ENCODE measurements around the gene MORC1.

Gene MORC1

GRCh38 chr3:109045271-109046040, 72.5 kb downstream of the MORC1 start:
- FAIRE-seq = no peak
- no peak for DNase-seq (ENCODE audit: extremely low spot score, insufficient read length, low read depth)

GRCh38 chr3:109035082-109035481, 82.9 kb downstream of the MORC1 start:
- FAIRE-seq (no peak), DNase-seq (ENCODE audit: extremely low spot score, insufficient read length, low read depth) (no peak)

- no peak for FAIRE-seq
Observed at GRCh38 chr3:109033000-109033660, 84.8 kb downstream of the MORC1 start.

GRCh38 chr3:109028753-109029152, 89.2 kb downstream of the MORC1 start:
- no peak for DNase-seq (ENCODE audit: extremely low spot score, insufficient read length, low read depth)
- no peak for FAIRE-seq

More at GRCh38 chr3:109033000-109033660, 84.8 kb downstream of the MORC1 start:
- no peak for DNase-seq (ENCODE audit: extremely low spot score, insufficient read length, low read depth)

- FAIRE-seq (no peak), DNase-seq (ENCODE audit: extremely low spot score, insufficient read length, low read depth) (no peak)
Observed at GRCh38 chr3:109026821-109027220, 91.1 kb downstream of the MORC1 start.

- no peak for FAIRE-seq
- DNase-seq (ENCODE audit: extremely low spot score, insufficient read length, low read depth) = no peak
Observed at GRCh38 chr3:109025896-109026295, 92.0 kb downstream of the MORC1 start.

- DNase-seq (ENCODE audit: extremely low spot score, insufficient read length, low read depth) (peak; percentile 3), FAIRE-seq (peak; percentile 88)
Observed at GRCh38 chr3:109023656-109024254, 94.2 kb downstream of the MORC1 start.

- FAIRE-seq = no peak
- no peak for DNase-seq (ENCODE audit: extremely low spot score, insufficient read length, low read depth)
Observed at GRCh38 chr3:109023167-109023566, 94.8 kb downstream of the MORC1 start.

- no peak for FAIRE-seq
- no peak for DNase-seq (ENCODE audit: extremely low spot score, insufficient read length, low read depth)
Observed at GRCh38 chr3:109021556-109021955, 96.4 kb downstream of the MORC1 start.

GRCh38 chr3:109018828-109019227, 99.1 kb downstream of the MORC1 start:
- DNase-seq (ENCODE audit: extremely low spot score, insufficient read length, low read depth) (no peak), FAIRE-seq (no peak)

GRCh38 chr3:109005443-109005842, 112.5 kb downstream of the MORC1 start:
- FAIRE-seq (no peak), DNase-seq (ENCODE audit: extremely low spot score, insufficient read length, low read depth) (no peak)

GRCh38 chr3:108998436-108998835, 119.5 kb downstream of the MORC1 start:
- no peak for DNase-seq (ENCODE audit: extremely low spot score, insufficient read length, low read depth)
- no peak for FAIRE-seq

- DNase-seq (ENCODE audit: extremely low spot score, insufficient read length, low read depth) (no peak), FAIRE-seq (no peak)
Observed at GRCh38 chr3:108985844-108986243, 132.1 kb downstream of the MORC1 start.

- DNase-seq (ENCODE audit: extremely low spot score, insufficient read length, low read depth) (no peak), FAIRE-seq (no peak)
Observed at GRCh38 chr3:108983051-108983450, 134.9 kb downstream of the MORC1 start.

GRCh38 chr3:108976058-108976457, 141.9 kb downstream of the MORC1 start:
- DNase-seq (ENCODE audit: extremely low spot score, insufficient read length, low read depth) (no peak), FAIRE-seq (no peak)

- FAIRE-seq = no peak
- no peak for DNase-seq (ENCODE audit: extremely low spot score, insufficient read length, low read depth)
Observed at GRCh38 chr3:108973019-108973418, 144.9 kb downstream of the MORC1 start.

- DNase-seq (ENCODE audit: extremely low spot score, insufficient read length, low read depth) (no peak), FAIRE-seq (no peak)
Observed at GRCh38 chr3:108972482-108972881, 145.5 kb downstream of the MORC1 start.

- FAIRE-seq = no peak
- no peak for DNase-seq (ENCODE audit: extremely low spot score, insufficient read length, low read depth)
Observed at GRCh38 chr3:108970561-108970960, 147.4 kb downstream of the MORC1 start.

- DNase-seq (ENCODE audit: extremely low spot score, insufficient read length, low read depth) (no peak), FAIRE-seq (no peak)
Observed at GRCh38 chr3:108966773-108967172, 151.2 kb downstream of the MORC1 start.

GRCh38 chr3:108959017-108959416, 158.9 kb downstream of the MORC1 start:
- FAIRE-seq = no peak
- no peak for DNase-seq (ENCODE audit: extremely low spot score, insufficient read length, low read depth)

- FAIRE-seq = no peak
Observed at GRCh38 chr3:108953700-108954099, 164.2 kb downstream of the MORC1 start, which contains the start of gene GUCA1C. TSS of gene GUCA1C (minus strand) at chr3:108953879. CDS start at chr3:108953762, 117 bp downstream.

More at GRCh38 chr3:108953700-108954099, 164.2 kb downstream of the MORC1 start, which contains the start of gene GUCA1C:
- no peak for DNase-seq (ENCODE audit: extremely low spot score, insufficient read length, low read depth)

Measured in GM18507 (cell line).